ENCODE data around the gene VIT. TPM values are rescaled to one million over a fixed set of nuclear protein-coding genes. Genes with fewer than 3 reads are reported as not detected.
"Not testable (repeated sequence)": the region's sequence is repeated elsewhere in the genome, so short reads cannot be mapped to it uniquely, and the experiment has no call there.

Gene VIT
- total RNA-seq, 1 donor: not detected

- no peaks in the 10 kb centered on the region for H3K27me3 ChIP-seq (ENCODE audit: insufficient read depth, low read length)
- H3K9me3 ChIP-seq (ENCODE audit: low read depth, low read length): no peaks in the 10 kb centered on the region
- no peaks in the 10 kb centered on the region for H3K4me1 ChIP-seq (ENCODE audit: insufficient read depth, low read length)
- H3K4me3 ChIP-seq (ENCODE audit: low read length): no peak overlapping the region
These were observed 114.6 kb downstream of the VIT start for GRCh38 chr2:36811071-36811470.

- Histone ChIP-seq H3K27me3 (ENCODE audit: insufficient read depth, low read length) (no peaks in the 10 kb centered on the region), H3K4me3 (ENCODE audit: low read length) (no peak overlapping the region), H3K9me3 (ENCODE audit: low read depth, low read length) (no peaks in the 10 kb centered on the region), H3K4me1 (ENCODE audit: insufficient read depth, low read length) (no peaks in the 10 kb centered on the region)
These were observed 115.7 kb downstream of the VIT start for GRCh38 chr2:36812196-36812595.

GRCh38 chr2:36818542-36818941 lies 122.0 kb downstream of the VIT start:
- H3K27me3 ChIP-seq (ENCODE audit: insufficient read depth, low read length): no peaks in the 10 kb centered on the region
- no peaks in the 10 kb centered on the region for H3K9me3 ChIP-seq (ENCODE audit: low read depth, low read length)
- H3K4me1 ChIP-seq (ENCODE audit: insufficient read depth, low read length): no peaks in the 10 kb centered on the region
- no peak overlapping the region for H3K4me3 ChIP-seq (ENCODE audit: low read length)

- Histone ChIP-seq H3K9me3 (ENCODE audit: low read depth, low read length) (no peaks in the 10 kb centered on the region), H3K27me3 (ENCODE audit: insufficient read depth, low read length) (no peaks in the 10 kb centered on the region), H3K4me1 (ENCODE audit: insufficient read depth, low read length) (no peaks in the 10 kb centered on the region), H3K4me3 (ENCODE audit: low read length) (no peak overlapping the region)
These were observed 122.7 kb downstream of the VIT start for GRCh38 chr2:36819095-36819711.

- H3K4me1 ChIP-seq (ENCODE audit: insufficient read depth, low read length): no peaks in the 10 kb centered on the region
- H3K9me3 ChIP-seq (ENCODE audit: low read depth, low read length): no peaks in the 10 kb centered on the region
- H3K27me3 ChIP-seq (ENCODE audit: insufficient read depth, low read length): no peaks in the 10 kb centered on the region
- H3K4me3 ChIP-seq (ENCODE audit: low read length): no peak overlapping the region
These were observed 124.6 kb downstream of the VIT start for GRCh38 chr2:36820942-36821605.

GRCh38 chr2:36823862-36824261 lies 127.4 kb downstream of the VIT start:
- Histone ChIP-seq H3K9me3 (ENCODE audit: low read depth, low read length) (no peaks in the 10 kb centered on the region), H3K4me1 (ENCODE audit: insufficient read depth, low read length) (no peaks in the 10 kb centered on the region), H3K4me3 (ENCODE audit: low read length) (no peak overlapping the region), H3K27me3 (ENCODE audit: insufficient read depth, low read length) (no peaks in the 10 kb centered on the region)

- H3K4me1 ChIP-seq (ENCODE audit: insufficient read depth, low read length): no peaks in the 10 kb centered on the region
- no peaks in the 10 kb centered on the region for H3K9me3 ChIP-seq (ENCODE audit: low read depth, low read length)
- H3K4me3 ChIP-seq (ENCODE audit: low read length): no peak overlapping the region
- H3K27me3 ChIP-seq (ENCODE audit: insufficient read depth, low read length): no peaks in the 10 kb centered on the region
These were observed 127.8 kb downstream of the VIT start for GRCh38 chr2:36824273-36824672.

GRCh38 chr2:36824683-36825082 lies 128.2 kb downstream of the VIT start:
- not testable (repeated sequence) for H3K4me1 ChIP-seq (ENCODE audit: insufficient read depth, low read length); H3K4me3 ChIP-seq (ENCODE audit: low read length); H3K9me3 ChIP-seq (ENCODE audit: low read depth, low read length); H3K27me3 ChIP-seq (ENCODE audit: insufficient read depth, low read length)

- H3K4me3 ChIP-seq (ENCODE audit: low read length): no peak overlapping the region
- no peaks in the 10 kb centered on the region for H3K9me3 ChIP-seq (ENCODE audit: low read depth, low read length)
- no peaks in the 10 kb centered on the region for H3K27me3 ChIP-seq (ENCODE audit: insufficient read depth, low read length)
- H3K4me1 ChIP-seq (ENCODE audit: insufficient read depth, low read length): no peaks in the 10 kb centered on the region
These were observed 134.7 kb downstream of the VIT start for GRCh38 chr2:36831185-36831584.

- Histone ChIP-seq H3K4me1 (ENCODE audit: insufficient read depth, low read length) (no peaks in the 10 kb centered on the region), H3K27me3 (ENCODE audit: insufficient read depth, low read length) (no peaks in the 10 kb centered on the region), H3K9me3 (ENCODE audit: low read depth, low read length) (no peaks in the 10 kb centered on the region), H3K4me3 (ENCODE audit: low read length) (no peak overlapping the region)
These were observed 137.7 kb downstream of the VIT start for GRCh38 chr2:36834203-36834602.

GRCh38 chr2:36834731-36835524 lies 138.4 kb downstream of the VIT start:
- no peaks in the 10 kb centered on the region for H3K4me1 ChIP-seq (ENCODE audit: insufficient read depth, low read length)

GRCh38 chr2:36839976-36840617 lies 143.6 kb downstream of the VIT start:
- no peaks in the 10 kb centered on the region for H3K27me3 ChIP-seq (ENCODE audit: insufficient read depth, low read length)
- no peaks in the 10 kb centered on the region for H3K4me1 ChIP-seq (ENCODE audit: insufficient read depth, low read length)
- no peak overlapping the region for H3K4me3 ChIP-seq (ENCODE audit: low read length)
- no peaks in the 10 kb centered on the region for H3K9me3 ChIP-seq (ENCODE audit: low read depth, low read length)

More at GRCh38 chr2:36834731-36835524, 138.4 kb downstream of the VIT start:
- H3K9me3 ChIP-seq (ENCODE audit: low read depth, low read length): no peaks in the 10 kb centered on the region
- H3K4me3 ChIP-seq (ENCODE audit: low read length): no peak overlapping the region
- H3K27me3 ChIP-seq (ENCODE audit: insufficient read depth, low read length): no peaks in the 10 kb centered on the region

GRCh38 chr2:36843838-36844237 lies 147.3 kb downstream of the VIT start:
- Histone ChIP-seq H3K4me1 (ENCODE audit: insufficient read depth, low read length) (no peaks in the 10 kb centered on the region), H3K27me3 (ENCODE audit: insufficient read depth, low read length) (no peaks in the 10 kb centered on the region), H3K4me3 (ENCODE audit: low read length) (no peak overlapping the region), H3K9me3 (ENCODE audit: low read depth, low read length) (no peaks in the 10 kb centered on the region)

- H3K4me1 ChIP-seq (ENCODE audit: insufficient read depth, low read length): no peaks in the 10 kb centered on the region
- no peak overlapping the region for H3K4me3 ChIP-seq (ENCODE audit: low read length)
- no peaks in the 10 kb centered on the region for H3K9me3 ChIP-seq (ENCODE audit: low read depth, low read length)
- no peaks in the 10 kb centered on the region for H3K27me3 ChIP-seq (ENCODE audit: insufficient read depth, low read length)
These were observed 152.8 kb downstream of the VIT start for GRCh38 chr2:36849265-36849664.

GRCh38 chr2:36854241-36854640 lies 157.7 kb downstream of the VIT start:
- no peaks in the 10 kb centered on the region for H3K4me1 ChIP-seq (ENCODE audit: insufficient read depth, low read length)
- H3K9me3 ChIP-seq (ENCODE audit: low read depth, low read length): no peaks in the 10 kb centered on the region
- H3K4me3 ChIP-seq (ENCODE audit: low read length): no peak overlapping the region
- no peaks in the 10 kb centered on the region for H3K27me3 ChIP-seq (ENCODE audit: insufficient read depth, low read length)
